HCT116 (cell line): ENCODE data around the gene FGD5. TPM values are rescaled to one million over a fixed set of nuclear protein-coding genes. Genes with fewer than 3 reads are reported as not detected.

Source experiments
- CEBPB ChIP-seq: IDR thresholded peaks from 2 replicates; pipeline ENCODE4 v1.6.1; 2012; ENCODE audit warnings: low read depth
- EGR1 ChIP-seq: IDR thresholded peaks from 2 replicates; pipeline ENCODE4 v1.6.1; 2012; ENCODE audit warnings: low read depth
- ELF1 ChIP-seq: IDR thresholded peaks from 2 replicates; pipeline ENCODE4 v1.6.1; 2012; ENCODE audit warnings: low read depth, borderline replicate concordance
- EZH2 ChIP-seq: fragments of 200-600 bp; sonication (generic); IDR thresholded peaks from 2 replicates; pipeline ENCODE4 v1.6.1; 2017; ENCODE audit warnings: antibody characterized with exemption, mixed run types
- JUND ChIP-seq: IDR thresholded peaks from 2 replicates; pipeline ENCODE4 v1.6.1; 2012
- POLR2AphosphoS5 ChIP-seq: IDR thresholded peaks from 2 replicates; pipeline ENCODE4 v1.6.1; 2011; ENCODE audit warnings: mild to moderate bottlenecking, low read depth, low read length, moderate library complexity
- RAD21 ChIP-seq: IDR thresholded peaks from 2 replicates; pipeline ENCODE4 v1.6.1; 2012; ENCODE audit warnings: low read depth, mild to moderate bottlenecking
- SIN3A ChIP-seq: IDR thresholded peaks from 2 replicates; pipeline ENCODE4 v1.6.1; 2012; ENCODE audit warnings: low read depth
- YY1 ChIP-seq: IDR thresholded peaks from 2 replicates; pipeline ENCODE4 v1.6.1; 2011; ENCODE audit warnings: low read length, low read depth, moderate library complexity, mild to moderate bottlenecking; ENCODE audit not compliant: insufficient replicate concordance; ENCODE audit errors: extremely low read depth
- total RNA-seq: library from RNA; stranded (reverse); gene quantifications from one replicate; pipeline ENCODE4 v1.2.1, GENCODE V29; 2021; ENCODE audit not compliant: unreplicated experiment
- TF ChIP-seq, protein P1 (sequence below): IDR thresholded peaks from 2 replicates; pipeline ENCODE4 v1.6.1; 2011; ENCODE audit warnings: mild to moderate bottlenecking, low read length, moderate library complexity; ENCODE audit not compliant: insufficient replicate concordance; ENCODE audit errors: extremely low read depth
- TF ChIP-seq, protein P2 (sequence below), 3 experiments: fragments of 200-600 bp in 1 of 3; sonication (generic) in 1 of 3; IDR thresholded peaks in 2 of 3; conservative IDR thresholded peaks in 1 of 3; 2 replicates each; pipeline ENCODE4 v1.5.1; 2012 to 2017; ENCODE audit warnings: low read depth in 2 of 3, low read length in 2 of 3, antibody characterized with exemption in 1 of 3, borderline replicate concordance in 1 of 3, control low read depth in 1 of 3, mild to moderate bottlenecking in 1 of 3, mixed read lengths in 1 of 3, mixed run types in 1 of 3, moderate library complexity in 1 of 3; ENCODE audit not compliant: insufficient read depth in 1 of 3

The FGD5 gene
- total RNA-seq, 1 experiment from 2014 or later, result 0.22 TPM

DNA sequence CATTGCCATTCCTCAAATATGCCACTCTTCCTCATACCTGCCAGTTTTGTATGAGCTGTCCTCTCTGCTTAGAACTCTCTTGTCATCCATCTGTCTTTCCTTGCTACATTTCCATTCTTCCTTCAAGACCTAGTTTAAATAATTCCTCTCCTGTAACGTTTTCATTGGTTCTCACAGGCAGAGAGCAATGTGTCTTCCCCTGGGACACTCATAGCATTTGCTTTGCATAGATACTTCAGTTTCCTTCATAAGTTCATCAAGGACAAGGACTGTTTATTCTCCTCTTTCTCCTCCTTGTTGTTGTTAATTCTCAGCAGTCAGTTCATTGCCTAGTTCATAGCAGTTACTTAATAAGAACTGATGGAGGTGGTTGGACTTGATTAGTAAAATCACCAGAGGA lies 139.2 kb downstream of the FGD5 start (continued):
- TF ChIP-seq, protein P1, sequence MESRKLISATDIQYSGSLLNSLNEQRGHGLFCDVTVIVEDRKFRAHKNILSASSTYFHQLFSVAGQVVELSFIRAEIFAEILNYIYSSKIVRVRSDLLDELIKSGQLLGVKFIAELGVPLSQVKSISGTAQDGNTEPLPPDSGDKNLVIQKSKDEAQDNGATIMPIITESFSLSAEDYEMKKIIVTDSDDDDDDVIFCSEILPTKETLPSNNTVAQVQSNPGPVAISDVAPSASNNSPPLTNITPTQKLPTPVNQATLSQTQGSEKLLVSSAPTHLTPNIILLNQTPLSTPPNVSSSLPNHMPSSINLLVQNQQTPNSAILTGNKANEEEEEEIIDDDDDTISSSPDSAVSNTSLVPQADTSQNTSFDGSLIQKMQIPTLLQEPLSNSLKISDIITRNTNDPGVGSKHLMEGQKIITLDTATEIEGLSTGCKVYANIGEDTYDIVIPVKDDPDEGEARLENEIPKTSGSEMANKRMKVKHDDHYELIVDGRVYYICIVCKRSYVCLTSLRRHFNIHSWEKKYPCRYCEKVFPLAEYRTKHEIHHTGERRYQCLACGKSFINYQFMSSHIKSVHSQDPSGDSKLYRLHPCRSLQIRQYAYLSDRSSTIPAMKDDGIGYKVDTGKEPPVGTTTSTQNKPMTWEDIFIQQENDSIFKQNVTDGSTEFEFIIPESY, result no peak
- TF ChIP-seq POLR2AphosphoS5 (no peak), YY1 (no peak), CEBPB (no peak), ELF1 (no peak), JUND (no peak), SIN3A (no peak), EZH2 (no peak), RAD21 (no peak), EGR1 (no peak)
- TF ChIP-seq, protein P2, sequence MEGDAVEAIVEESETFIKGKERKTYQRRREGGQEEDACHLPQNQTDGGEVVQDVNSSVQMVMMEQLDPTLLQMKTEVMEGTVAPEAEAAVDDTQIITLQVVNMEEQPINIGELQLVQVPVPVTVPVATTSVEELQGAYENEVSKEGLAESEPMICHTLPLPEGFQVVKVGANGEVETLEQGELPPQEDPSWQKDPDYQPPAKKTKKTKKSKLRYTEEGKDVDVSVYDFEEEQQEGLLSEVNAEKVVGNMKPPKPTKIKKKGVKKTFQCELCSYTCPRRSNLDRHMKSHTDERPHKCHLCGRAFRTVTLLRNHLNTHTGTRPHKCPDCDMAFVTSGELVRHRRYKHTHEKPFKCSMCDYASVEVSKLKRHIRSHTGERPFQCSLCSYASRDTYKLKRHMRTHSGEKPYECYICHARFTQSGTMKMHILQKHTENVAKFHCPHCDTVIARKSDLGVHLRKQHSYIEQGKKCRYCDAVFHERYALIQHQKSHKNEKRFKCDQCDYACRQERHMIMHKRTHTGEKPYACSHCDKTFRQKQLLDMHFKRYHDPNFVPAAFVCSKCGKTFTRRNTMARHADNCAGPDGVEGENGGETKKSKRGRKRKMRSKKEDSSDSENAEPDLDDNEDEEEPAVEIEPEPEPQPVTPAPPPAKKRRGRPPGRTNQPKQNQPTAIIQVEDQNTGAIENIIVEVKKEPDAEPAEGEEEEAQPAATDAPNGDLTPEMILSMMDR (IDR thresholded peaks at IDR 0.05 in 2 of 3, conservative IDR thresholded peaks at IDR 0.05 in 1 of 3; ENCODE audit: borderline replicate concordance in 1 of 3, insufficient read depth in 1 of 3, low read depth in 2 of 3, low read length in 2 of 3), result no peak
- TF ChIP-seq, all 23 proteins: peak for 0
